Measurements from ENCODE around the gene PARD3.

DNA sequence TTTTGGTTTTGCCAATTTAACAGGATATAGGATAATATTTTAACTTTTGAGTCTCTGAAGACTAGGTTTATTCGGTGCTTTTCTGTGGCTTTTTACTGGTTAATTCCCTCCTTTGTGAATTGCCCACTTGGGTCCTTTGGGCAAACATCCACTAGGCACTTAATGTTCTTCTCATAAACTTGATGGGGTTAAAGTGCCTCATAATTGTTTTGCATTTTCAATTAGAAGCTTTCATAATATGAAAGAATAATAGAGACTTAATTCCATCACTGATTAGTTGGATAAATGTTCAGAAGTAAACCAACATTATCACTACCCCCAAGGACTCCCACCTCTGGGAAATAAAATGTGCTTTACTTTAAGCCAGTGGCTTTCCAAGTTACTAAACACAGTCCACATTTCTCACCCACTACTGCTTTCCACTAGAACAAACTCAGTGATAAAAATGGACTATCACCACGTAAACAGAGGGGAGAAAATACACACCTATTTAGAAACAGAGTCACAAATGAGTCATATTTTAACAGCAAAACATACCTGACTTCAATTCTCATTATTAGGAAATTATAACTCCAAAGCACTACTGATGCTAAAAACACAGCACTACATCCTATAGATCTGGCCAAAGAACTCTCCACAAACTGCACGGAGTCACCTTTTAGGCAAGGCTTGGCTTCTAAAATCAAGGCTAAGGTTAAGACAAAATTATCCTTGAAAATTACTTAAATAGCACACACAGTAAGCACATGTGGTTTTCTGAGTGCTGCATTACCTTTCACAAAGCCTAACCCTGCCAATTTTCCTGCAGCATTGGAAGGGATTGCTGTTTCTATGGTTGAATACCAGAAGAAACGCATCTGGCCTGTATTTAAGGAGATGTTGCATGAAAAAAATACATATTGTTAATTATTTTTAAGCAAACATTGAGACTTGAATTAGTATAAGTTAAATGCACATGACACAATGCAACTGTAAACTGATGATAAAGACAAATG is 41.2 kb downstream of the PARD3 start:
- TF ChIP-seq, protein P1, sequence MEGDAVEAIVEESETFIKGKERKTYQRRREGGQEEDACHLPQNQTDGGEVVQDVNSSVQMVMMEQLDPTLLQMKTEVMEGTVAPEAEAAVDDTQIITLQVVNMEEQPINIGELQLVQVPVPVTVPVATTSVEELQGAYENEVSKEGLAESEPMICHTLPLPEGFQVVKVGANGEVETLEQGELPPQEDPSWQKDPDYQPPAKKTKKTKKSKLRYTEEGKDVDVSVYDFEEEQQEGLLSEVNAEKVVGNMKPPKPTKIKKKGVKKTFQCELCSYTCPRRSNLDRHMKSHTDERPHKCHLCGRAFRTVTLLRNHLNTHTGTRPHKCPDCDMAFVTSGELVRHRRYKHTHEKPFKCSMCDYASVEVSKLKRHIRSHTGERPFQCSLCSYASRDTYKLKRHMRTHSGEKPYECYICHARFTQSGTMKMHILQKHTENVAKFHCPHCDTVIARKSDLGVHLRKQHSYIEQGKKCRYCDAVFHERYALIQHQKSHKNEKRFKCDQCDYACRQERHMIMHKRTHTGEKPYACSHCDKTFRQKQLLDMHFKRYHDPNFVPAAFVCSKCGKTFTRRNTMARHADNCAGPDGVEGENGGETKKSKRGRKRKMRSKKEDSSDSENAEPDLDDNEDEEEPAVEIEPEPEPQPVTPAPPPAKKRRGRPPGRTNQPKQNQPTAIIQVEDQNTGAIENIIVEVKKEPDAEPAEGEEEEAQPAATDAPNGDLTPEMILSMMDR (conservative IDR thresholded peaks at IDR 0.05): no peak
- TF ChIP-seq EZH2 (IDR thresholded peaks at IDR 0.05; ENCODE audit: low read depth): no peak
